H1 (cell line): ENCODE results near the gene CYB5R3. TPM values are rescaled to one million over a fixed set of nuclear protein-coding genes. Genes with fewer than 3 reads are reported as not detected.

ENCODE experiments used
- CTCF ChIA-PET: fragments of 300-600 bp; sonication (Branson Sonifier 250); formaldehyde crosslinking; loops from one replicate; lab custom pipeline; 2021; ENCODE audit not compliant: partially characterized antibody; lab: Charles Lee
- POLR2A ChIA-PET: fragments of 300-600 bp; sonication (Branson Sonifier 250); formaldehyde crosslinking; loops from one replicate; lab custom pipeline; 2021; ENCODE audit warnings: inconsistent platforms; ENCODE audit not compliant: partially characterized antibody; lab: Charles Lee
- DNase-seq, 2 experiments: peaks; one replicate each; pipeline versions ENCODE4 v3.0.0 to v3.0.0-alpha.2; 2010 to 2022; ENCODE audit warnings: low spot score in 2 of 2, low read depth in 1 of 2, mixed read lengths in 1 of 2
- FAIRE-seq: peaks from 2 replicates; lab custom pipeline; 2011; peaks lifted over from hg19 to GRCh38; lab: Jason Lieb, UNC
- H2AFZ ChIP-seq: 2 replicates; pipeline ENCODE4 v1.8.1; 2012; ENCODE audit warnings: low read length, inconsistent platforms
- H2AK5ac ChIP-seq: 2 replicates; pipeline ENCODE4 v1.6.1; 2013; ENCODE audit warnings: low read depth, low read length
- H2BK120ac ChIP-seq: replicated peaks from 2 replicates; pipeline ENCODE3; 2013; ENCODE audit warnings: low read depth, low read length, inconsistent platforms
- H2BK12ac ChIP-seq: 2 replicates; pipeline ENCODE4 v1.6.1; 2013; ENCODE audit warnings: low read depth, low read length
- H2BK15ac ChIP-seq: 2 replicates; pipeline ENCODE4 v1.6.1; 2013; ENCODE audit warnings: low read length
- H2BK20ac ChIP-seq: 2 replicates; pipeline ENCODE4 v1.6.1; 2013; ENCODE audit warnings: low read length
- H2BK5ac ChIP-seq: 2 replicates; pipeline ENCODE4 v1.6.1; 2013; ENCODE audit warnings: low read depth, low read length
- H3K14ac ChIP-seq: 2 replicates; pipeline ENCODE4 v1.6.1; 2013; ENCODE audit warnings: inconsistent platforms; ENCODE audit not compliant: insufficient read length
- H3K18ac ChIP-seq: 2 replicates; pipeline ENCODE4 v1.6.1; 2013; ENCODE audit warnings: low read length; ENCODE audit errors: extremely low read depth
- H3K23ac ChIP-seq: 2 replicates; pipeline ENCODE4 v1.6.1; 2013; ENCODE audit warnings: inconsistent platforms; ENCODE audit not compliant: insufficient read length
- H3K23me2 ChIP-seq: 2 replicates; pipeline ENCODE4 v1.6.1; 2013; ENCODE audit warnings: low read depth, low read length
- H3K27ac ChIP-seq: 2 replicates; pipeline ENCODE4 v1.6.1; 2011; ENCODE audit warnings: low read depth, low read length, inconsistent platforms
- H3K27me3 ChIP-seq, 4 experiments: replicated peaks in 1 of 4; 1 replicate in 1 of 4; 2 replicates in 3 of 4; pipeline versions ENCODE4 v1.6.1 to v1.8.1; 2011 to 2013; ENCODE audit warnings: low read length in 3 of 4, mild to moderate bottlenecking in 3 of 4, inconsistent platforms in 2 of 4, mixed read lengths in 2 of 4, moderate library complexity in 1 of 4; ENCODE audit not compliant: control insufficient read depth in 3 of 4, insufficient read depth in 3 of 4; ENCODE audit errors: extremely low read depth in 1 of 4
- H3K36me3 ChIP-seq, 4 experiments: 2 replicates each; pipeline versions ENCODE4 v1.6.1 to v1.8.1; 2011 to 2013; ENCODE audit warnings: mild to moderate bottlenecking in 4 of 4, low read length in 3 of 4, moderate library complexity in 2 of 4, control low read depth in 1 of 4, inconsistent platforms in 1 of 4; ENCODE audit not compliant: insufficient read depth in 4 of 4, control insufficient read depth in 2 of 4
- H3K4ac ChIP-seq: replicated peaks from 2 replicates; pipeline ENCODE3; 2013; ENCODE audit warnings: low read length, low read depth, mixed read lengths, inconsistent platforms; ENCODE audit not compliant: insufficient read length
- H3K4me1 ChIP-seq, 4 experiments: replicated peaks in 1 of 4; 1 replicate in 1 of 4; 2 replicates in 3 of 4; pipeline versions ENCODE4 v1.6.1 to v1.8.1; 2011 to 2013; ENCODE audit warnings: low read length in 3 of 4, inconsistent platforms in 2 of 4, mixed read lengths in 1 of 4; ENCODE audit not compliant: insufficient read depth in 4 of 4, control insufficient read depth in 3 of 4
- H3K4me2 ChIP-seq, 2 experiments: 2 replicates each; pipeline versions ENCODE4 v1.6.1 to v1.8.1; 2011 to 2013; ENCODE audit warnings: low read depth in 2 of 2, low read length in 2 of 2, control low read depth in 1 of 2, inconsistent platforms in 1 of 2, mild to moderate bottlenecking in 1 of 2; ENCODE audit not compliant: insufficient read depth in 1 of 2
- H3K4me3 ChIP-seq, 4 experiments: fragments of 200-600, 300-600 bp in 1 of 4; sonication (generic), shearing (Covaris generic), sonication (Bioruptor Twin) in 1 of 4; 2 replicates each; pipeline versions ENCODE4 v1.5.1 to v1.8.1; 2011 to 2016; ENCODE audit warnings: low read length in 4 of 4, low read depth in 3 of 4, control low read depth in 2 of 4, inconsistent platforms in 2 of 4, mild to moderate bottlenecking in 2 of 4, mixed read lengths in 1 of 4, moderate library complexity in 1 of 4; ENCODE audit not compliant: insufficient read depth in 2 of 4; ENCODE audit errors: extremely low read depth in 1 of 4
- H3K56ac ChIP-seq: replicated peaks from 2 replicates; pipeline ENCODE3; 2013; ENCODE audit warnings: low read depth, mild to moderate bottlenecking, mixed read lengths, low read length, inconsistent platforms; ENCODE audit not compliant: insufficient read length
- H3K79me1 ChIP-seq: 2 replicates; pipeline ENCODE4 v1.6.1; 2013; ENCODE audit warnings: low read depth, low read length, control low read depth
- H3K79me2 ChIP-seq, 2 experiments: 2 replicates each; pipeline versions ENCODE4 v1.6.1 to v1.8.1; 2012 to 2013; ENCODE audit warnings: low read length in 2 of 2, mild to moderate bottlenecking in 2 of 2, inconsistent platforms in 1 of 2; ENCODE audit not compliant: insufficient read depth in 2 of 2, control insufficient read depth in 1 of 2
- H3K9ac ChIP-seq, 4 experiments: replicated peaks in 1 of 4; 1 replicate in 1 of 4; 2 replicates in 3 of 4; pipeline versions ENCODE4 v1.6.1 to v1.8.1; 2011 to 2013; ENCODE audit warnings: low read depth in 3 of 4, low read length in 3 of 4, control low read depth in 2 of 4, mild to moderate bottlenecking in 2 of 4, moderate library complexity in 2 of 4, inconsistent platforms in 1 of 4; ENCODE audit errors: extremely low read depth in 1 of 4
- H3K9me3 ChIP-seq, 2 experiments: 2 replicates each; pipeline versions ENCODE4 v1.6.1 to v1.8.1; 2012 to 2013; ENCODE audit warnings: mild to moderate bottlenecking in 2 of 2, moderate library complexity in 2 of 2, control low read depth in 1 of 2, inconsistent platforms in 1 of 2, low read depth in 1 of 2, low read length in 1 of 2, mixed read lengths in 1 of 2; ENCODE audit not compliant: insufficient read depth in 2 of 2
- H4K20me1 ChIP-seq, 2 experiments: replicated peaks in 1 of 2; 2 replicates each; pipeline versions ENCODE3 to v1.8.1; 2011 to 2013; ENCODE audit warnings: inconsistent platforms in 2 of 2, low read length in 2 of 2, mild to moderate bottlenecking in 1 of 2; ENCODE audit not compliant: insufficient read depth in 2 of 2, control insufficient read depth in 1 of 2
- H4K5ac ChIP-seq: 2 replicates; pipeline ENCODE4 v1.6.1; 2013; ENCODE audit warnings: low read length, low read depth, mixed read lengths, inconsistent platforms; ENCODE audit not compliant: insufficient read length
- H4K8ac ChIP-seq: 2 replicates; pipeline ENCODE4 v1.8.0; 2013; ENCODE audit warnings: mild to moderate bottlenecking, moderate library complexity, low read length, inconsistent platforms; ENCODE audit not compliant: insufficient read depth; ENCODE audit errors: extremely low read depth
- H4K91ac ChIP-seq: replicated peaks from 2 replicates; pipeline ENCODE3; 2013; ENCODE audit warnings: low read length, mixed read lengths, inconsistent platforms; ENCODE audit not compliant: insufficient read length
- WGBS, 2 experiments: shearing (Covaris generic) in 1 of 2; methylation state at CpG; one replicate each; pipeline versions ENCODE4 v1.1.6 to v1.1.7; 2013 to 2015; ENCODE audit warnings: low lambda C conversion rate in 2 of 2, mixed read lengths in 2 of 2, inconsistent platforms in 1 of 2, low coverage in 1 of 2, missing lambda C conversion rate in 1 of 2; ENCODE audit not compliant: insufficient replicate concordance in 2 of 2, insufficient coverage in 1 of 2, insufficient read length in 1 of 2; ENCODE audit errors: extremely low coverage in 1 of 2, missing lambda C conversion rate in 1 of 2; 5-methylcytosine and 5-hydroxymethylcytosine counted together
- polyA plus RNA-seq, 7 experiments: library from polyadenylated mRNA; depleted of rRNA in 3 of 7; stranded (reverse) in 5 of 7; unstranded in 2 of 7; fragments of >200 nt in 5 of 7; fragments of 200-250 nt in 2 of 7; gene quantifications; 1 replicate in 5 of 7; 2 replicates in 1 of 7; 4 replicates in 1 of 7; pipeline versions ENCODE4 v1.2.1 to v1.2.3, GENCODE V29; 2011 to 2013; ENCODE audit warnings: missing spikeins in 2 of 7, mixed read lengths in 2 of 7
- total RNA-seq: library from RNA; stranded (reverse); fragmentation: NEBNext Ultra II Directional; extraction: Animal tissue kit (Norgen Biotek cat#: 25700); gene quantifications from 2 replicates; pipeline ENCODE4 v1.2.1, GENCODE V29; 2021

Gene CYB5R3
- total and polyA plus RNA-seq, 2 of the 8 experiments (the other 6 are each of a cell fraction or from before 2014, with no cell fraction given) = 75.3 to 113 TPM

- Histone ChIP-seq H3K4me3 (no peak overlapping the region), H3K23me2 (no peaks in the 10 kb centered on the region), H2BK12ac (no peak overlapping the region), H4K91ac (no peak overlapping the region), H4K8ac (no peak overlapping the region), H2BK120ac (no peak overlapping the region), H2BK15ac (no peak overlapping the region), H3K9me3 (no peaks in the 10 kb centered on the region), H3K36me3 (no peaks in the 10 kb centered on the region), H2BK20ac (no peak overlapping the region), H3K56ac (no peak overlapping the region), H2AFZ (no peak overlapping the region), H3K4me2 (no peak overlapping the region), H4K20me1 (peaks cover 3 to 8% of the 10 kb centered on the region in 2 experiments), H3K79me2 (peaks cover 0 to 28% of the 10 kb centered on the region in 2 experiments; a peak in 2 of 4 replicates), H2AK5ac (no peak overlapping the region), H3K14ac (no peak overlapping the region), H3K9ac (no peak overlapping the region), H3K79me1 (peaks cover 15% of the 10 kb centered on the region), H3K18ac (no peak overlapping the region), H2BK5ac (no peak overlapping the region), H3K4ac (no peak overlapping the region), H3K4me1 (peaks cover 7 to 20% (median 14%) of the 10 kb centered on the region in 4 experiments), H4K5ac (no peak overlapping the region), H3K23ac (no peak overlapping the region), H3K27me3 (0 out of 7 replicates have a peak, but pooled peaks cover 0 to 2% (median 0%) of the 10 kb centered on the region in 4 experiments), H3K27ac (no peak overlapping the region)
- POLR2A ChIA-PET = interaction anchor here (0.7 to 4.6 kb wide), 5 partner anchors 12 to 73 kb away, joined by 3 to 39 read pairs (median 8); partner anchors contain the start of gene POLDIP3
- CTCF ChIA-PET = interaction anchor here (1.5 to 2.3 kb wide), 4 partner anchors 10 to 58 kb away, joined by 4 to 12 read pairs (median 8); no protein-coding TSS in a partner anchor
- DNase-seq (no peak), FAIRE-seq (no peak)
- WGBS, 2 experiments = 95% methylated on average over 9 of the region's 9 CpGs; no CpG with 5 or more reads in 1 of the 2 experiments
These were observed 7.3 kb downstream of the CYB5R3 start for GRCh38 chr22:42641801-42642413.
